ENCODE results near the gene NEURL1. TPM values are rescaled to one million over a fixed set of nuclear protein-coding genes. Genes with fewer than 3 reads are reported as not detected.

The NEURL1 gene
- total RNA-seq, 2 donors from 2014 or later = 2.5 to 3.5 TPM

GRCh38 chr10:103614306-103615158 lies 121.0 kb downstream of the NEURL1 start:
- no peaks in the 10 kb centered on the region for H3K4me1 Mint-ChIP-seq (ENCODE audit: low read depth)
- no peaks in the 10 kb centered on the region for H3K27me3 Mint-ChIP-seq (ENCODE audit: low read depth)
- DNase-seq (no peak), ATAC-seq (replicated peaks in 1 of 2) (no peak)
- H3K27ac Mint-ChIP-seq = no peak overlapping the region
- no peaks in the 10 kb centered on the region for H3K9me3 Mint-ChIP-seq
- H3K36me3 Mint-ChIP-seq (ENCODE audit: insufficient read depth in 2 of 2) = no peaks in the 10 kb centered on the region
- no peak overlapping the region for H3K4me3 Mint-ChIP-seq

- H3K27me3 Mint-ChIP-seq (ENCODE audit: low read depth) = no peaks in the 10 kb centered on the region
- no peak overlapping the region for H3K27ac Mint-ChIP-seq
- no peak for DNase-seq
- no peaks in the 10 kb centered on the region for H3K36me3 Mint-ChIP-seq (ENCODE audit: insufficient read depth in 2 of 2)
- no peaks in the 10 kb centered on the region for H3K4me1 Mint-ChIP-seq (ENCODE audit: low read depth)
- H3K9me3 Mint-ChIP-seq = no peaks in the 10 kb centered on the region
- ATAC-seq (replicated peaks in 1 of 2) = no peak
- H3K4me3 Mint-ChIP-seq = no peak overlapping the region
Observed at GRCh38 chr10:103616705-103617601, 123.4 kb downstream of the NEURL1 start.

- Mint-ChIP-seq H3K4me3 (no peak overlapping the region), H3K9me3 (no peaks in the 10 kb centered on the region), H3K27me3 (ENCODE audit: low read depth) (no peaks in the 10 kb centered on the region), H3K36me3 (ENCODE audit: insufficient read depth in 2 of 2) (no peaks in the 10 kb centered on the region), H3K27ac (no peak overlapping the region), H3K4me1 (ENCODE audit: low read depth) (no peaks in the 10 kb centered on the region)
- no peak for ATAC-seq (replicated peaks in 1 of 2)
- no peak for DNase-seq
Observed at GRCh38 chr10:103617602-103618385, 124.3 kb downstream of the NEURL1 start.

- DNase-seq (no peak), ATAC-seq (replicated peaks in 1 of 2) (no peak)
- H3K27ac Mint-ChIP-seq = no peak overlapping the region
- no peaks in the 10 kb centered on the region for H3K27me3 Mint-ChIP-seq (ENCODE audit: low read depth)
- no peaks in the 10 kb centered on the region for H3K36me3 Mint-ChIP-seq (ENCODE audit: insufficient read depth in 2 of 2)
- H3K9me3 Mint-ChIP-seq = no peaks in the 10 kb centered on the region
- H3K4me3 Mint-ChIP-seq = no peak overlapping the region
- no peaks in the 10 kb centered on the region for H3K4me1 Mint-ChIP-seq (ENCODE audit: low read depth)
Observed at GRCh38 chr10:103618575-103619423, 125.3 kb downstream of the NEURL1 start.

- no peak overlapping the region for H3K4me3 Mint-ChIP-seq
- no peak overlapping the region for H3K27ac Mint-ChIP-seq
- no peaks in the 10 kb centered on the region for H3K27me3 Mint-ChIP-seq (ENCODE audit: low read depth)
- H3K36me3 Mint-ChIP-seq (ENCODE audit: insufficient read depth in 2 of 2) = no peaks in the 10 kb centered on the region
- no peaks in the 10 kb centered on the region for H3K9me3 Mint-ChIP-seq
- no peak for ATAC-seq (replicated peaks in 1 of 2)
- no peaks in the 10 kb centered on the region for H3K4me1 Mint-ChIP-seq (ENCODE audit: low read depth)
- DNase-seq = no peak
Observed at GRCh38 chr10:103619424-103620351, 126.2 kb downstream of the NEURL1 start.

GRCh38 chr10:103620352-103620740 lies 126.8 kb downstream of the NEURL1 start:
- Mint-ChIP-seq H3K36me3 (ENCODE audit: insufficient read depth in 2 of 2) (no peaks in the 10 kb centered on the region), H3K27ac (no peak overlapping the region), H3K27me3 (ENCODE audit: low read depth) (no peaks in the 10 kb centered on the region), H3K9me3 (no peaks in the 10 kb centered on the region), H3K4me1 (ENCODE audit: low read depth) (no peaks in the 10 kb centered on the region), H3K4me3 (no peak overlapping the region)
- DNase-seq (no peak), ATAC-seq (replicated peaks in 1 of 2) (no peak)

GRCh38 chr10:103620891-103621782 lies 127.6 kb downstream of the NEURL1 start:
- Mint-ChIP-seq H3K27ac (no peak overlapping the region), H3K36me3 (ENCODE audit: insufficient read depth in 2 of 2) (no peaks in the 10 kb centered on the region)
- ATAC-seq (replicated peaks in 1 of 2) = no peak

GRCh38 chr10:103621783-103622125 lies 128.2 kb downstream of the NEURL1 start:
- Mint-ChIP-seq H3K27me3 (ENCODE audit: low read depth) (no peaks in the 10 kb centered on the region), H3K4me1 (ENCODE audit: low read depth) (no peaks in the 10 kb centered on the region), H3K9me3 (no peaks in the 10 kb centered on the region), H3K36me3 (ENCODE audit: insufficient read depth in 2 of 2) (no peaks in the 10 kb centered on the region), H3K4me3 (no peak overlapping the region), H3K27ac (no peak overlapping the region)
- ATAC-seq (replicated peaks in 1 of 2) (no peak), DNase-seq (no peak)

More at GRCh38 chr10:103620891-103621782, 127.6 kb downstream of the NEURL1 start:
- no peaks in the 10 kb centered on the region for H3K9me3 Mint-ChIP-seq
- no peaks in the 10 kb centered on the region for H3K27me3 Mint-ChIP-seq (ENCODE audit: low read depth)
- H3K4me3 Mint-ChIP-seq = no peak overlapping the region
- no peak for DNase-seq
- H3K4me1 Mint-ChIP-seq (ENCODE audit: low read depth) = no peaks in the 10 kb centered on the region

- Mint-ChIP-seq H3K36me3 (ENCODE audit: insufficient read depth in 2 of 2) (no peaks in the 10 kb centered on the region), H3K9me3 (no peaks in the 10 kb centered on the region), H3K27me3 (ENCODE audit: low read depth) (no peaks in the 10 kb centered on the region), H3K27ac (no peak overlapping the region), H3K4me1 (ENCODE audit: low read depth) (no peaks in the 10 kb centered on the region), H3K4me3 (no peak overlapping the region)
- no peak for DNase-seq
- no peak for ATAC-seq (replicated peaks in 1 of 2)
Observed at GRCh38 chr10:103622286-103622685, 128.8 kb downstream of the NEURL1 start.

- no peak overlapping the region for H3K27ac Mint-ChIP-seq
- ATAC-seq (replicated peaks in 1 of 2) = no peak
- DNase-seq = no peak
Observed at GRCh38 chr10:103622935-103623574, 129.6 kb downstream of the NEURL1 start.

More at GRCh38 chr10:103622935-103623574, 129.6 kb downstream of the NEURL1 start:
- Mint-ChIP-seq H3K4me3 (no peak overlapping the region), H3K9me3 (no peaks in the 10 kb centered on the region), H3K4me1 (ENCODE audit: low read depth) (no peaks in the 10 kb centered on the region), H3K36me3 (ENCODE audit: insufficient read depth in 2 of 2) (no peaks in the 10 kb centered on the region), H3K27me3 (ENCODE audit: low read depth) (no peaks in the 10 kb centered on the region)

Measured in activated T-cell treated with anti-CD3 and anti-CD28 coated beads, Interleukin-2, amount 50 U/mL, for 72 hours (primary cell).